Activated B cell treated with CpG ODN at 0.5 μM for 24 hours (primary cell): ENCODE data around the gene STK32A. TPM values are rescaled to one million over a fixed set of nuclear protein-coding genes. Genes with fewer than 3 reads are reported as not detected.

Source experiments
- ATAC-seq: fragments of 200-7000 bp; cut with Tn5 transposase; one replicate; pipeline ENCODE4 v1.10.0; 2021; ENCODE audit warnings: low read depth, mild to moderate bottlenecking, moderate library complexity
- CTCF ChIA-PET: fragments of 350-600 bp; sonication (Branson Sonifier 250); formaldehyde crosslinking; loops from one replicate; lab custom pipeline; 2021; ENCODE audit warnings: antibody characterized with exemption; lab: Charles Lee
- POLR2A ChIA-PET: fragments of 350-600 bp; sonication (Branson Sonifier 250); formaldehyde crosslinking; loops from one replicate; lab custom pipeline; 2021; ENCODE audit warnings: antibody characterized with exemption; lab: Charles Lee
- DNase-seq: peaks from one replicate; pipeline ENCODE4 v3.0.0; 2022
- H3K27ac Mint-ChIP-seq: one replicate; pipeline ENCODE4 v1.8.0; 2020; ENCODE audit warnings: mixed read lengths
- H3K27me3 Mint-ChIP-seq: one replicate; pipeline ENCODE4 v1.8.0; 2021; ENCODE audit warnings: mixed read lengths
- H3K36me3 Mint-ChIP-seq: one replicate; pipeline ENCODE4 v1.8.0; 2021; ENCODE audit warnings: low read depth, mixed read lengths
- H3K4me1 Mint-ChIP-seq: one replicate; pipeline ENCODE4 v1.8.0; 2021; ENCODE audit warnings: mixed read lengths
- H3K4me3 Mint-ChIP-seq: one replicate; pipeline ENCODE4 v1.8.0; 2020; ENCODE audit warnings: mild to moderate bottlenecking, mixed read lengths
- H3K9me3 Mint-ChIP-seq: one replicate; pipeline ENCODE4 v1.8.0; 2020; ENCODE audit warnings: mixed read lengths
- intact Hi-C: fragments of 100-400 bp; cut with micrococcal nuclease; formaldehyde crosslinking; loops from one replicate; pipeline ENCODE4 v1.15.1; 2024
- total RNA-seq: library from RNA; stranded (reverse); gene quantifications from 2 replicates; pipeline ENCODE4 v1.2.3, GENCODE V29; 2022
- TF ChIP-seq, protein P1 (sequence below): fragments of 200-600 bp; IDR thresholded peaks from one replicate; pipeline ENCODE4 v1.8.0; 2022; ENCODE audit warnings: antibody characterized with exemption, mild to moderate bottlenecking

The STK32A gene
- total RNA-seq, 1 donor from 2014 or later = not detected

DNA sequence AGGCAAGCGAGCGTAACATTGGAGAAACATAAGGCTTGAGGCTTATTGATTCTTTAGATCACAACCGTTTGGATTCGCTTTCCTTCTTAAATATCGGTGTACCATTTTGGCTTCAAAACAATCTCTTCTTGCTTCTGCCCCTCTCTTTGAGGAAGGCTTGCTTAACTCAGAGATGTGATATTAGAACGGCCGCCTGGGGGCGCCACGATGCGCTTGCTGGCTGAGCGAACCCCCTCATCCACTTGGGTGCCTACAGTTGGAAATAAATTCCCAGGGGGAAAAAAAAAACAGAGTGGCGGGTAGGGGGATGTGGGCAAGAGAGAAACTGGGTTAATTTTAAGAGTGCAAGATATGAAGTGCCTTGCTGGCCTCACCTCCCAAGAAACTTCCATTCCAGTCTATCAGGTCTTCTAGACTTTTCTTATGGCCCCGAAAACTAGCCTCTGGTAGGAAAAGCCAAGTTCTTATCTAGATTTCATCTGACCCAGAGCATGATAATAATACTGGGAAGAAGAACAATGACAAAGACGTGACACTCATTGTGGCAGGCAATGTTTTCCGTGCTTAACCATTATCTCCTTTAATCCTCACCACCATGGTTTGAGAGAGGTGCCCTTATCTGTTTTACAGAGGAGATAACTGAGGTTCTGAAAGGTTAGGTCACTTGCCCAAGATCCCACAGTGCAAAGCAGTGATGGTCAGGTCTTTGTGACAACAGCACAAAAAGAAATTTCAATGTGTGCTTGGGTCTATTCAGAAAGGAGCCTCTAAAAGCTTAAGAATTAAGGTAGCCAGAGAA lies 159.2 kb downstream of the STK32A start:
- no peak for DNase-seq
- Mint-ChIP-seq H3K4me3 (no peak overlapping the region), H3K27me3 (peaks cover 2% of the 10 kb centered on the region), H3K36me3 (no peaks in the 10 kb centered on the region), H3K9me3 (no peaks in the 10 kb centered on the region), H3K27ac (no peak overlapping the region), H3K4me1 (no peaks in the 10 kb centered on the region)
- TF ChIP-seq, protein P1, sequence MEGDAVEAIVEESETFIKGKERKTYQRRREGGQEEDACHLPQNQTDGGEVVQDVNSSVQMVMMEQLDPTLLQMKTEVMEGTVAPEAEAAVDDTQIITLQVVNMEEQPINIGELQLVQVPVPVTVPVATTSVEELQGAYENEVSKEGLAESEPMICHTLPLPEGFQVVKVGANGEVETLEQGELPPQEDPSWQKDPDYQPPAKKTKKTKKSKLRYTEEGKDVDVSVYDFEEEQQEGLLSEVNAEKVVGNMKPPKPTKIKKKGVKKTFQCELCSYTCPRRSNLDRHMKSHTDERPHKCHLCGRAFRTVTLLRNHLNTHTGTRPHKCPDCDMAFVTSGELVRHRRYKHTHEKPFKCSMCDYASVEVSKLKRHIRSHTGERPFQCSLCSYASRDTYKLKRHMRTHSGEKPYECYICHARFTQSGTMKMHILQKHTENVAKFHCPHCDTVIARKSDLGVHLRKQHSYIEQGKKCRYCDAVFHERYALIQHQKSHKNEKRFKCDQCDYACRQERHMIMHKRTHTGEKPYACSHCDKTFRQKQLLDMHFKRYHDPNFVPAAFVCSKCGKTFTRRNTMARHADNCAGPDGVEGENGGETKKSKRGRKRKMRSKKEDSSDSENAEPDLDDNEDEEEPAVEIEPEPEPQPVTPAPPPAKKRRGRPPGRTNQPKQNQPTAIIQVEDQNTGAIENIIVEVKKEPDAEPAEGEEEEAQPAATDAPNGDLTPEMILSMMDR = no peak
- intact Hi-C loops = no loop called here
- ChIA-PET POLR2A (no interaction called here), CTCF (no interaction called here)
- no peak for ATAC-seq

DNA sequence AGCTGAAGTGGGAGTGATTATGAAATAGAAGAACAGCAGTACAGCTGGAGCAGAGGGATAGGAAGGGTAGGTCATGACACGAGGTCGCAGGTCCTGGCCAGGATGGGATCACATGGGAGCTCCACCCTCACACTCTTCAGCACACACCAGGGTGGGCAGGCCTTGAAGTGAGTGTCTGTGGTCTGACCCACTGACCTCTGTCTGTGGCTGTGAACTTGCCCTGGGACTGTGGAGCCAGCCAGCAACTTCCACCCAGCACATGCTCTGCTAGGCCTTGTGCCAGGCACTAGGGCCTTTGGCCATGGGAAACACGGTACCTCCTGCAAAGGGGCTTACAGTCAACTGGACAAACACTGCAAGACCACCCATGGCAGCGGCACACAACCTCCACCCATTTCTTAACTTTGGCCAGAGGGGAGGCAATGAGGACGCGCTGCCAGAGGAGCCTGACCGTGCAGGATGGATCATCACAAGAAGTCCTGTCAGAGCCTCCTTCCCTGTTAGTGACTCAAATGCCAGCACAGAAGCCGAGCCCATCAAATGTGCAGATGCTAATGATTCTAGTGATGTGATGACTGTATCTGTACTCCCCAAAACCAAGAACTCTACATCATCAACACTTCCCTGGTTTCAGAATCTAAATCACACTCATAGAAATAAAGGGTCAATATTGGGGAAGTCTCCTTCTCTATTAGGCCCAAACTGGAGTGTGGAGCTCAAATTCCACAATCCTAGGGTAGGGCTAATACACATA lies 161.4 kb downstream of the STK32A start:
- Mint-ChIP-seq H3K36me3 (no peaks in the 10 kb centered on the region), H3K27me3 (peaks cover 2% of the 10 kb centered on the region), H3K4me1 (no peaks in the 10 kb centered on the region), H3K9me3 (no peaks in the 10 kb centered on the region), H3K4me3 (no peak overlapping the region), H3K27ac (no peak overlapping the region)
- intact Hi-C loops = no loop called here
- CTCF ChIA-PET = no interaction called here
- no peak for DNase-seq
- TF ChIP-seq, protein P1 = no peak
- POLR2A ChIA-PET = no interaction called here
- no peak for ATAC-seq

DNA sequence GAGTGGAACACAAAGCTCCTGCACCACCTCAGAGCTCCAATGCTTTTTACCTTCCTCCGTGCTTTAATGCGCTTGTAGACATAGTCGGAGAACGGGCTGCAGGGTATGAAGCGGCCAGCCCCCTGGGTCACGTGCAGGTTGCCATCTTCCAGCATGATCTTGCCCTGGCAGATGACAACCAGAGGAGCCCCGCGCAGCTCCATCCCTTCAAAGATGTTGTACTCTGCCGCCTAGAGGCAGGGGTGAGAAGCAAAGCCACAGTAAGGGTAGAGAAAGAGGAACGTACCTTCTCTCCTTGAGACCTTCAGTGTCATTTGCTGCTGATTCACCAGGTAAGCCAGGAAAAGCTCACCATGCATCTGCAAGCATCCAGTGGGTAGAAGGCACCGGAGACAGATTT lies 162.8 kb downstream of the STK32A start:
- H3K27ac Mint-ChIP-seq = no peak overlapping the region
- TF ChIP-seq, protein P1 = no peak
- POLR2A ChIA-PET = no interaction called here

DNA sequence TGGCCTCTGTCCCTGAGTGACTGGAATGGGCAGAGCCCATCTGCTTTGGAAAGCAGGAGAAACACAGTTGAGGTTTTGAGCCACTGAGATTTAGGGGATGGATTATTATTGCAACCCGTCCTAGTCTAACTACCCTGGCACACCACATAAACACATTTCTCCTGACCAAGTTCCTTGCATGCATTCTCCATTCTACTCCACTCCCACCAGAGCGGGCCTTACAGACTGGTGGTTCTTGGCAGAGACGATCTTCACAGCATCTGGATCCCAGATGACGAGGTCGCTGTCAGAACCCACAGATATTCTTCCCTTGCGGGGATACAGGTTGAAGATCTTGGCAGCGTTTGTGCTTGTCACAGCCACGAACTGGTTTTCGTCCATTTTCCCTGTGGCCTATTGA lies 164.0 kb downstream of the STK32A start:
- H3K27ac Mint-ChIP-seq = no peak overlapping the region
- no peaks in the 10 kb centered on the region for H3K9me3 Mint-ChIP-seq

More for the DNA sequence above, 162.8 kb downstream of the STK32A start:
- CTCF ChIA-PET = no interaction called here
- Mint-ChIP-seq H3K36me3 (no peaks in the 10 kb centered on the region), H3K4me1 (no peaks in the 10 kb centered on the region), H3K27me3 (peaks cover 2% of the 10 kb centered on the region), H3K9me3 (no peaks in the 10 kb centered on the region), H3K4me3 (no peak overlapping the region)
- intact Hi-C loops = no loop called here
- no peak for ATAC-seq
- no peak for DNase-seq

More for the DNA sequence above, 164.0 kb downstream of the STK32A start:
- Mint-ChIP-seq H3K36me3 (no peaks in the 10 kb centered on the region), H3K4me3 (no peak overlapping the region), H3K4me1 (no peaks in the 10 kb centered on the region), H3K27me3 (peaks cover 2% of the 10 kb centered on the region)
- ChIA-PET POLR2A (no interaction called here), CTCF (no interaction called here)
- ATAC-seq (no peak), DNase-seq (no peak)
- intact Hi-C loops = no loop called here
- TF ChIP-seq, protein P1 = no peak
